ENCODE results near the gene LEMD1.
A peak's percentile ranks its signal among the peaks of the same experiment; 100 is the strongest.

DNA sequence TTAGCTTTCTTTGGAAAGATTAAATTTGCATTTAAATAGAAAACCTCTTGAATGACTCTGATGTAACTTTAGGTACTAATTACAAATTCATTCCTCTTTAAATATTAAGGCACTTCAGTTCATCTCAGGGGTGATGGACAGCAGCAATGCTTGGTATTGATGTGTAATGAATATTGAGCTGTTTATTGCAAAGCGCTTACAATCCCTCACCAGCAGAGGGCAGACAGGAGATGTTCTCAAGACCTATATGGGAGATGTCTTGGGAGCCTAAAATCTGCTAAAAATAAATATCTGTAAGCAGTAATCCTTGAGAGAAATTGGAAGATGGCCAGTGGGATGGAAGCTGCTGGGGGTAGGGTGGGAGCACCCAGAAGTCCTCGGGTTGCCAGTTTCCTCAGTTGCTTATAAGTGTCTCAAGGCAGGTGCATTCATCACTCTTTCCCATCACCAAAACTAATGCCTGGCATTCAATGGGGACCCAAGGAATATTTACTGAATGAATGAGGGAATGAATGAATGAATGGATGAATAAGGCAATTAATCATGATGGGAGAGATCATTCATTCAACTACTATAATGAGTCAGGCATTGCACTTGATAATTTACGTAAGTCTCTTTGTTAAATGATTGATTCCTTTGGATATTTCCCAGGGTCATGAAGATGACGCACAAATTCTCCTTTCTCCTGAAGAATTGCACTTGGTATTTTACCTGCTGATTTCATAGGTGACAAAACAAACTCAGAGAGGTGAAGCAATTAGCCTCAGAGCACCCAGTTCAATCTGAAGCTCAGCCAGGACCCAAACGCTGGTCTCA, 67.4 kb downstream of the LEMD1 start:
- TF ChIP-seq EZH2 (IDR thresholded peaks at IDR 0.05; ENCODE audit: low read depth): no peak
- TF ChIP-seq, protein P1, sequence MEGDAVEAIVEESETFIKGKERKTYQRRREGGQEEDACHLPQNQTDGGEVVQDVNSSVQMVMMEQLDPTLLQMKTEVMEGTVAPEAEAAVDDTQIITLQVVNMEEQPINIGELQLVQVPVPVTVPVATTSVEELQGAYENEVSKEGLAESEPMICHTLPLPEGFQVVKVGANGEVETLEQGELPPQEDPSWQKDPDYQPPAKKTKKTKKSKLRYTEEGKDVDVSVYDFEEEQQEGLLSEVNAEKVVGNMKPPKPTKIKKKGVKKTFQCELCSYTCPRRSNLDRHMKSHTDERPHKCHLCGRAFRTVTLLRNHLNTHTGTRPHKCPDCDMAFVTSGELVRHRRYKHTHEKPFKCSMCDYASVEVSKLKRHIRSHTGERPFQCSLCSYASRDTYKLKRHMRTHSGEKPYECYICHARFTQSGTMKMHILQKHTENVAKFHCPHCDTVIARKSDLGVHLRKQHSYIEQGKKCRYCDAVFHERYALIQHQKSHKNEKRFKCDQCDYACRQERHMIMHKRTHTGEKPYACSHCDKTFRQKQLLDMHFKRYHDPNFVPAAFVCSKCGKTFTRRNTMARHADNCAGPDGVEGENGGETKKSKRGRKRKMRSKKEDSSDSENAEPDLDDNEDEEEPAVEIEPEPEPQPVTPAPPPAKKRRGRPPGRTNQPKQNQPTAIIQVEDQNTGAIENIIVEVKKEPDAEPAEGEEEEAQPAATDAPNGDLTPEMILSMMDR (conservative IDR thresholded peaks at IDR 0.05): peak; percentile 86

All from PC-9 (cell line).